NCI-H82 treated with DMSO at 0.1 percent for 48 hours (cell line): ENCODE measurements around the gene COL1A1.
A peak's percentile ranks its signal among the peaks of the same experiment; 100 is the strongest.

Source experiments
- DNase-seq: peaks from one replicate; lab custom pipeline; 2025; ENCODE audit not compliant: unreplicated experiment; lab: John Stamatoyannopoulos, UW

COL1A1 gene

GRCh38 chr17:50200457-50201275 lies 765 bp downstream of the COL1A1 start:
- DNase-seq: peak; percentile 38

GRCh38 chr17:50199803-50200456 lies 1.5 kb downstream of the COL1A1 start:
- no peak for DNase-seq

- no peak for DNase-seq
Observed at GRCh38 chr17:50199211-50199802, 2.1 kb downstream of the COL1A1 start.

- DNase-seq: peak; percentile 11
Observed at GRCh38 chr17:50198026-50198669, 3.3 kb downstream of the COL1A1 start.

- no peak for DNase-seq
Observed at GRCh38 chr17:50196826-50197225, 4.6 kb downstream of the COL1A1 start.

DNA sequence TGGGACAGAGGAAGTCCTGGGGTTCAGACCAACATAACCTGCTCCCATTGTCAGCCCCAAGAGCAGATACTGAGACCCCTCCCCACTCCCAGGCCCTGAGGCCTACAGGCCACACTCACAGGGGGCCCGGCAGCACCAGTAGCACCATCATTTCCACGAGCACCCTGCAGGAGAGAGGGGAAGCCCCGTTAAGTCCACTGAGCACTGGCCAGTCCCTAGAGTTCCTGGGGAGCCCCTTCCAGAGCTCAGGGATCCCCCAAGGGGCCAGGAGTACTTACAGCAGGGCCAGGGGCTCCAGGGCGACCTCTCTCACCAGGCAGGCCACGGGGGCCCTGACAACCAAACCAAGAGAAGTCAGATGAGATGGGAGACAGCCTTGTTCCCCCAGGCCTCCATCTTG lies 5.4 kb downstream of the COL1A1 start:
- DNase-seq: no peak

GRCh38 chr17:50194934-50195865 lies 6.2 kb downstream of the COL1A1 start:
- no peak for DNase-seq

DNA sequence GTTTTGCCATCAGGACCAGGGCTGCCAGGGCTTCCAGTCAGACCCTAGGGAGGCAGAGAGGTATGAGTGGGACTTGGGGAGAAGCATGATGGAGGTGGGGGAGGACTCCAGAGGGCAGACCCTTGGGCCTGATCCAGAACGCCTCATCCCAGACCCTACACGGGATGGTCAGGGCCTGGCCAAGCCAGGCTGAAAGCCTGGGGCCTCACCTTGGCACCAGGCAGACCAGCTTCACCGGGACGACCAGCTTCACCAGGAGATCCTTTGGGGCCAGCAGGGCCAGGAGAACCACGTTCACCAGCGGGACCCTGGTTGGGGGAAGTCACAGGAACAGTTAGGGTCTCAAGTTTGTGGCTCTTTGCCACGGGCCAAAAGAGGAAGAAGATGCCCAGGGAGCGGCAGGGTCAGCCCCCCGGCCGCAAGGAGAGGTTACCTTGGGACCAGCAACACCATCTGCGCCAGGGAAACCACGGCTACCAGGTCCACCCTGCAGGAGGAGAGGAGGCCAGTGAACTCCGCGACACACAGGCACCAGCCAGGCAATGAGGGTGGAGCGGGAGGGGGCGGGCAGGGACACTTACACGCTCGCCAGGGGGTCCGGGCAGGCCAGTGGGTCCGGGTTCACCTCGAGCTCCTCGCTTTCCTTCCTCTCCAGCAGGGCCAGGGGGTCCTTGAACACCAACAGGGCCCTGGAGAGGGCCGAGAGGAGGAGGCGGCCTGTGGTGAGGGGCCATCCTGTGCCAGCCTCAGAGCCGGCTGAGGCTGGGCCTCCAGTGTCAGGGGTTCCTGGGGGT lies 7.1 kb downstream of the COL1A1 start:
- DNase-seq: no peak

DNA sequence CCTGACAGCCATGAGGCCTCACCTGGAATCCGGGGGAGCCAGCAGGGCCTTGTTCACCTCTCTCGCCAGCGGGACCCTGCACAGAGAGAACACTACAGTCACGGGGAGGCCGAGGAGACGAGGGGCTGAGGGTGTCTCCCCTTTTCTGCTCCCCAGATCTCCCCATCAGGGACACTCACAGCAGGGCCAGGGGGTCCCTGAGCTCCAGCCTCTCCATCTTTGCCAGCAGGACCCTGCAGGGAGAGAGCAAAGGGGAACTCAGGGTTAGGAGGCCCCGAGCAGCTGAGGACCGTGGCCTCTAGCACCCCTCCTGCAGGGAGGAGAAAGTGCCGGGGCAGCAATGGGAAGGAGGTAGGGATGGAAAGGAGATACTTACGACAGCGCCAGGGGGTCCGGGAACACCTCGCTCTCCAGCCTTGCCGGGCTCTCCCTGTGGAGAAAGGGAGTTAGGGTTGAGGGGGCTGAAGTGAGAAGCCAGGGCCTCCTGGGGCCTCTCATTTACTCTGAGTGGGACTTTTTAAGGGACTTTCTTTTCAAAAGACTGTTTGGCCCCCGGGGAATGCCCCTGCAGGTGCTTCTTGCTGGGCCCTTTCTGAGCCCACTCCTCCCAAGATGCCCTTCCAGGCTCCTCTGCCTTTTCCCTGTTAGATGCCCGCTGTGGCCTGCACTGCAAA lies 8.7 kb downstream of the COL1A1 start:
- no peak for DNase-seq

GRCh38 chr17:50192144-50192617 lies 9.2 kb downstream of the COL1A1 start:
- no peak for DNase-seq

GRCh38 chr17:50191359-50192143 lies 9.9 kb downstream of the COL1A1 start:
- DNase-seq: no peak

DNA sequence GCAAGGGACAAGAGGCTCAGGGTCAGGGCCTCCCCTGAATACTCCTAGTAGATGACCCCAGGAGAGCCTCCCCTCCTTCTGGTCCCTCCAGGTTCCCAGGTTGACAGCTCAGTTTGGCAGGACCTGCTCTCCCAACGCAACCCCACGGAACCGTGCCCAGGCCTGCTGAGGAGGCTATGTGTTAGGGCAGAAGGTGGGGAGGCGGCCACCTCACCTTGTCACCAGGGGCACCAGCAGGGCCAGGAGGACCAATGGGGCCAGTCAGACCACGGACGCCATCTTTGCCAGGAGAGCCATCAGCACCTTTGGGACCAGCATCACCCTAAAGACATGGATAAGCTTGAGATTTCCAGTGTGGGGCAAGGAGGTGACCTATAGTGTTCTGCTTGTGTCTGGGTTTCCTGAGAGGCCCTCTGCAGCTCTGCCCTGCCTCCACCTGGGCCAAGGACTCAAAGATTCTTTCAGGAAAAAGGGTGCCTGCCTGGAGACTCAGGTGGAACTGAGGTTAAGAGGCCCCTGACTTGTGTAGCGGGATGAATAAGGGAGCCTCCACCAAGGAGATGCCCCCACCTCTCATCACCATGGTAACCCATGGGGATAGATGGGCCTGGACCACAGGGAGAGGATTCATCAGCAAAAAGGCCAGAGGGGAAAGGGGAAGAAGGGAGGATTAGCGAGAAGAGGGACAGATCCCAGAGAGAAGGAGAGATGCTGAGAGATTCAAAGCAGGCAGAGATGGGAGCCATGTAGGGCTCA lies 10.7 kb downstream of the COL1A1 start:
- DNase-seq: no peak

DNA sequence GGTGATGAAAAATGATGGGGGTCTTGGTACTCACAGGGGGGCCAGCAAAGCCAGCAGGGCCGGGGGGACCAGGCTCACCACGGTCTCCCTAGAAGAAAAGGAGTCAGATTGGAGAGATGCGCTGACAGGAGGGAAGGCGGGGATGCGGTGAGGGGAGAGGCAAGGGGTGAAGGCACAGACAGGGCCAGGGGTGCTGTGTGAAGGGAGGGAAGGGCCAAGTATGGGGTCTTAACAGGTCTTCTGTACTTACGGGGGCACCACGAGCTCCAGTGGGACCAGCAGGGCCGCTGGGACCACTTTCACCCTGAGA lies 11.2 kb downstream of the COL1A1 start:
- no peak for DNase-seq

- DNase-seq: no peak
Observed at GRCh38 chr17:50189550-50190292, 11.7 kb downstream of the COL1A1 start.

DNA sequence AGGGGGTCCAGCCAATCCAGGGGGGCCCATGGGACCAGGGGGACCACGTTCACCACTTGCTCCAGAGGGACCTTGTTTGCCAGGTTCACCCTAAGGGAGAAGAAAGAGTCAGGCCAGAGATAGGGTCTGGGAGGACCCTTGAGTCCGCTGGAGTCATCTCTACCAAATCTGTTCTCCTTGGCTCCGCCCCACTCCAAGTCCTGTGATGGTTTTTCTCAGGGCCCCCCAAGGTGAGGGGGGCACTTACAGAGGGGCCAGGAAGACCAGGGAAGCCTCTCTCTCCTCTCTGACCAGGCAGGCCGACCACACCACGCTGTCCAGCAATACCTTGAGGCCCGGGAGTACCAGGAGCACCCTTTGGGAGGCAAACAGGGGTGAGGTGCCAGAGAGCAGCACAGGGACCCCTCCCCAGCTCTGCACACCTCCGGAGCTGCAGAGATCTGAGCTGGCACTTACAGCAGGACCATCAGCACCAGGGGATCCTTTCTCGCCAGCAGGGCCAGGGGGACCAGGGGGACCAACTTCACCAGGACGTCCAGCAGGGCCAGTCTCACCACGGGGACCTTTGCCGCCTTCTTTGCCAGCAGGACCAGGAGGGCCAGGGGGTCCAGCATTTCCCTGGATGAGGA lies 12.4 kb downstream of the COL1A1 start:
- DNase-seq: no peak

DNA sequence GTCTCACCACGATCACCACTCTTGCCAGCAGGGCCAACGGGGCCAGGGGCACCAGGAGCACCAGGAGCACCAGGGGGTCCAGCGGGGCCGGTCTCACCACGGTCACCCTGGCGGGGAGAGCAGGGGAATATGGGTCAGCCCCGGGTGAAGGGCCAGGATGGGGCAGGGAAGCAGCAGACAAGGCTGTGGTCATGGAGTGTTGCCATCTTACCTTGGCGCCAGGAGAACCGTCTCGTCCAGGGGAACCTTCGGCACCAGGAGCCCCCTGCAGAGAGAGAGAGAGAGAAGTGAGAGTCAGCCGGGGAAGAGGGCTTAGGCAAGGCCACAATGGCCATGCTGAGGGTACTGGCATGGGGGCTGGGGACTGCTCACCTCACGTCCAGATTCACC lies 12.9 kb downstream of the COL1A1 start:
- no peak for DNase-seq
